Measurements from ENCODE around the gene GLA.

- TF ChIP-seq ELK1 (IDR thresholded peaks at IDR 0.05; ENCODE audit: borderline replicate concordance, low read depth, low read length) (no peak), CTCF (conservative IDR thresholded peaks at IDR 0.05; ENCODE audit: low read depth, low read length) (no peak), MXI1 (IDR thresholded peaks at IDR 0.05; ENCODE audit: borderline replicate concordance, low read depth, low read length) (no peak), MAZ (IDR thresholded peaks at IDR 0.05; ENCODE audit: borderline replicate concordance, low read depth, low read length) (no peak), POLR2A (IDR thresholded peaks at IDR 0.05; ENCODE audit: low read depth, low read length) (no peak), RCOR1 (IDR thresholded peaks at IDR 0.05; ENCODE audit: insufficient replicate concordance, low read length) (no peak), MAFK (IDR thresholded peaks at IDR 0.05; ENCODE audit: low read depth, low read length) (no peak)
These were observed 22.2 kb upstream of the GLA start for GRCh38 chrX:101429934-101430333.
